ENCODE results near the gene SMIM5. TPM values are rescaled to one million over a fixed set of nuclear protein-coding genes. Genes with fewer than 3 reads are reported as not detected.
A peak's percentile ranks its signal among the peaks of the same experiment; 100 is the strongest.

SMIM5 gene
- total and polyA plus RNA-seq, 7 donors = 0.11 to 0.92 (median 0.19) TPM; not detected in 1

DNA sequence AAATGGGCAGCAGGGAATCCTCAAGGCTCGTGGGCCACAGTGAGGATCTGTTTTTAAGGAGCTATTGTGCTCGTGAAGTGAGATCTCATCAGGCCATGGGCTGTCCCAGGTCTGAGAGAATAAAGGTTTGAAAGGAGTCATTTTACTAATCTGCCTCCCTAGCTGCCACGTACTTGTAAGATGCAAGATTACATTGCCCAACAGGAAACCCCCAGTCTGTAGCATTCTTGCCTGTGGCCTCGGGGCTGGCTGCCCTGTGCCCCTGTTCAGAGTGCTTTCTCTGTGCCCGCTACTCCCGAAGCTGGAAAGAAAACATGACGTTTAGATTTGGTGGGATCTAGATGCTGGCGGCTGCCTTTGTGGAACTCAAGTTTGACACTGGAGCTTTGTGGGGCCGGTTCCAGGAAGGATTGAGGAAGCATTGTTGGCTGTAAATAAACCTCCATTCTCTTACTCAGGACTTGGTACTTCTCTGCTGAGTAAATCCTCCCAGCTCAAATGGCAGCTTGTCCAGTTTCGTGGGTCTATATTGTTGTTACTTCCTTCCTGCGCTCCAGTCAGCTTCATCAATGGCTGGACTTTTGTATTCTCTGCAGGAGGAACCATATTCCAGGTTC, 55.1 kb downstream of the SMIM5 start:
- H3K27me3 ChIP-seq (ENCODE audit: insufficient read depth in 3 of 3, low read length in 2 of 3) = no peaks in the 10 kb centered on the region
- peaks cover 58% of the 10 kb centered on the region for H3K4me1 ChIP-seq

DNA sequence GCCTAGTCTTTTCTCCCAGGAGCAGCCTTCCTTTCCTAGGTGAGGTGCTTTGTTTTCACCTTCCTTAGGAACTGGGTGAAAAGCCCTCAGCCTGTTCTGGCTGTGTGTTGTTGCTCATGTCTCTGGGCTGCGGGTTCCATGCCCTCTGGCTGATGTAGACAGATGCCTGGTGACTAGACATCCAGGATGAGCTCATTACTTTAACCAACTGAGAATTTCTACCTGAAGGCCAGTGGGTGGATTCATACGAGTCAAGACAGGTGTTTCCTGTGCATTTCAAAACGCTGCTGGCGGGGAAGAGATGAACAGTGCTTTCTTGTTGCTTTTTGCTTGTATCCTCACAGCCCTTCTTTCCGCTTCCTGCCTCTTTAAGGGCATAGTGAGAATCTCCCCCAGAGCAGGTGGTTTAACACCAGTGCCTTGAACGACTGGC, 56.2 kb downstream of the SMIM5 start:
- Histone ChIP-seq H3K27ac (peak overlapping the region; percentile 9), H3K9me3 (no peaks in the 10 kb centered on the region), H3K36me3 (ENCODE audit: insufficient read depth in 1 of 2, low read depth in 1 of 2) (peaks cover 0 to 4% of the 10 kb centered on the region in 2 donors), H3K27me3 (ENCODE audit: insufficient read depth in 3 of 3, low read length in 2 of 3) (no peaks in the 10 kb centered on the region), H3K4me3 (no peak overlapping the region), H3K4me1 (peaks cover 60% of the 10 kb centered on the region)
- ATAC-seq (no peak), DNase-seq (no peak)
- intact Hi-C loops (cut with DNase I) = no loop called here
- TF ChIP-seq, protein P1, sequence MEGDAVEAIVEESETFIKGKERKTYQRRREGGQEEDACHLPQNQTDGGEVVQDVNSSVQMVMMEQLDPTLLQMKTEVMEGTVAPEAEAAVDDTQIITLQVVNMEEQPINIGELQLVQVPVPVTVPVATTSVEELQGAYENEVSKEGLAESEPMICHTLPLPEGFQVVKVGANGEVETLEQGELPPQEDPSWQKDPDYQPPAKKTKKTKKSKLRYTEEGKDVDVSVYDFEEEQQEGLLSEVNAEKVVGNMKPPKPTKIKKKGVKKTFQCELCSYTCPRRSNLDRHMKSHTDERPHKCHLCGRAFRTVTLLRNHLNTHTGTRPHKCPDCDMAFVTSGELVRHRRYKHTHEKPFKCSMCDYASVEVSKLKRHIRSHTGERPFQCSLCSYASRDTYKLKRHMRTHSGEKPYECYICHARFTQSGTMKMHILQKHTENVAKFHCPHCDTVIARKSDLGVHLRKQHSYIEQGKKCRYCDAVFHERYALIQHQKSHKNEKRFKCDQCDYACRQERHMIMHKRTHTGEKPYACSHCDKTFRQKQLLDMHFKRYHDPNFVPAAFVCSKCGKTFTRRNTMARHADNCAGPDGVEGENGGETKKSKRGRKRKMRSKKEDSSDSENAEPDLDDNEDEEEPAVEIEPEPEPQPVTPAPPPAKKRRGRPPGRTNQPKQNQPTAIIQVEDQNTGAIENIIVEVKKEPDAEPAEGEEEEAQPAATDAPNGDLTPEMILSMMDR (IDR thresholded peaks at IDR 0.05) = no peak
- 72 to 74% (median 73%) methylated on average over 6 of the region's 6 CpGs for WGBS, 3 donors

More for the DNA sequence above, 55.1 kb downstream of the SMIM5 start:
- Histone ChIP-seq H3K36me3 (ENCODE audit: insufficient read depth in 1 of 2, low read depth in 1 of 2) (peaks cover 0 to 4% of the 10 kb centered on the region in 2 donors), H3K4me3 (peak overlapping the region; percentile 18), H3K9me3 (no peaks in the 10 kb centered on the region), H3K27ac (peak overlapping the region; percentile 46)
- intact Hi-C loops (cut with DNase I) = no loop called here
- 43 to 60% (median 49%) methylated on average over 11 of the region's 11 CpGs for WGBS, 3 donors
- TF ChIP-seq, protein P1 (IDR thresholded peaks at IDR 0.05) = no peak
- DNase-seq (no peak), ATAC-seq (peak in 3 of 4 donors; percentile 14 to 45 (median 25))

Other genes starting within 250 kb of the SMIM5 start
- 10 to 100 TPM; 49.1 to 71.6 (median 58.1) TPM for gene GRB2, start 227.8 kb upstream of the SMIM5 start, total RNA-seq
- 10 to 100 TPM; 39.5 to 70.9 (median 66.1) TPM for gene GRB2, start 227.8 kb upstream of the SMIM5 start, polyA plus RNA-seq
- gene TMEM94, start 176.8 kb upstream of the SMIM5 start, total RNA-seq = 10 to 100 TPM; 43.4 to 64.3 (median 49.6) TPM
- 10 to 100 TPM; 18.7 to 48.5 (median 29.6) TPM for gene TMEM94, start 176.8 kb upstream of the SMIM5 start, polyA plus RNA-seq
- gene CASKIN2, start 117.9 kb upstream of the SMIM5 start, total RNA-seq = 10 to 100 TPM; 26.3 to 33.5 (median 28.3) TPM
- 10 to 100 TPM in 1 of 3 donors, 1 to 10 TPM in 2; 8.2 to 11.0 (median 8.9) TPM for gene CASKIN2, start 117.9 kb upstream of the SMIM5 start, polyA plus RNA-seq
- 1 to 10 TPM; 5.7 to 9.7 (median 8.2) TPM for gene TSEN54, start 116.9 kb upstream of the SMIM5 start, total RNA-seq
- gene TSEN54, start 116.9 kb upstream of the SMIM5 start, polyA plus RNA-seq = 10 to 100 TPM; 10.1 to 14.9 (median 11.3) TPM
- gene LLGL2, start 107.7 kb upstream of the SMIM5 start, total RNA-seq = 1 to 10 TPM; 1.4 to 3.3 (median 1.5) TPM
- 1 to 10 TPM; 1.4 to 1.9 (median 1.4) TPM for gene LLGL2, start 107.7 kb upstream of the SMIM5 start, polyA plus RNA-seq
- gene MYO15B, start 45.6 kb upstream of the SMIM5 start, total RNA-seq = 10 to 100 TPM; 11.9 to 28.2 (median 21.4) TPM
- 10 to 100 TPM in 2 of 3 donors, 1 to 10 TPM in 1; 5.2 to 23.7 (median 11.8) TPM for gene MYO15B, start 45.6 kb upstream of the SMIM5 start, polyA plus RNA-seq
- gene RECQL5, start 33.7 kb downstream of the SMIM5 start, total RNA-seq = 10 to 100 TPM in 2 of 4 donors, 1 to 10 TPM in 2; 6.8 to 15.5 (median 9.6) TPM
- gene RECQL5, start 33.7 kb downstream of the SMIM5 start, polyA plus RNA-seq = 10 to 100 TPM in 1 of 3 donors, 1 to 10 TPM in 2; 5.7 to 16.0 (median 7.8) TPM
- gene SAP30BP, start 33.9 kb downstream of the SMIM5 start, total RNA-seq = 10 to 100 TPM; 40.9 to 68.5 (median 46.7) TPM
- 100 to 1,000 TPM in 1 of 3 donors, 10 to 100 TPM in 2; 71.9 to 123 (median 79.4) TPM for gene SAP30BP, start 33.9 kb downstream of the SMIM5 start, polyA plus RNA-seq
- gene ITGB4, start 88.0 kb downstream of the SMIM5 start, total RNA-seq = 1 to 10 TPM; 1.3 to 5.7 (median 3.9) TPM
- gene ITGB4, start 88.0 kb downstream of the SMIM5 start, polyA plus RNA-seq = 1 to 10 TPM; 1.5 to 2.1 (median 1.6) TPM
- 10 to 100 TPM in 1 of 4 donors, 1 to 10 TPM in 3; 7.1 to 13.2 (median 9.4) TPM for gene GALK1, start 131.8 kb downstream of the SMIM5 start, total RNA-seq
- 10 to 100 TPM in 2 of 3 donors, 1 to 10 TPM in 1; 8.3 to 12.8 (median 11.0) TPM for gene GALK1, start 131.8 kb downstream of the SMIM5 start, polyA plus RNA-seq
- 10 to 100 TPM in 1 of 4 donors, 1 to 10 TPM in 3; 7.9 to 11.6 (median 8.2) TPM for gene UNK, start 151.4 kb downstream of the SMIM5 start, total RNA-seq
- 10 to 100 TPM in 1 of 3 donors, 1 to 10 TPM in 2; 6.9 to 13.7 (median 9.5) TPM for gene UNK, start 151.4 kb downstream of the SMIM5 start, polyA plus RNA-seq
- 10 to 100 TPM in 1 of 4 donors, 1 to 10 TPM in 3; 5.1 to 12.8 (median 7.2) TPM for gene UNC13D, start 211.0 kb downstream of the SMIM5 start, total RNA-seq
- gene UNC13D, start 211.0 kb downstream of the SMIM5 start, polyA plus RNA-seq = 1 to 10 TPM; 1.7 to 3.7 (median 2.2) TPM
- gene WBP2, start 221.9 kb downstream of the SMIM5 start, total RNA-seq = 100 to 1,000 TPM; 109 to 278 (median 164) TPM
- gene WBP2, start 221.9 kb downstream of the SMIM5 start, polyA plus RNA-seq = 100 to 1,000 TPM; 115 to 174 (median 149) TPM
- 10 to 100 TPM in 3 of 4 donors, 1 to 10 TPM in 1; 8.9 to 16.0 (median 10.9) TPM for gene TRIM47, start 245.1 kb downstream of the SMIM5 start, total RNA-seq
- gene TRIM47, start 245.1 kb downstream of the SMIM5 start, polyA plus RNA-seq = 10 to 100 TPM in 2 of 3 donors, 1 to 10 TPM in 1; 8.4 to 17.1 (median 10.9) TPM